K562 (cell line): ENCODE data around the gene COPS9. TPM values are rescaled to one million over a fixed set of nuclear protein-coding genes. Genes with fewer than 3 reads are reported as not detected.
A peak's percentile ranks its signal among the peaks of the same experiment; 100 is the strongest.

Source experiments
- ATAC-seq: fragments of 200-7000 bp; cut with Tn5 transposase; 3 replicates; pipeline ENCODE4 v1.9.1; 2020; ENCODE audit warnings: moderate library complexity
- BruUV-seq: library from RNA; stranded (reverse); fragments of 400-500 nt; replicated peaks from 2 replicates; lab custom pipeline; 2021; lab: Mats Ljungman, UMichigan
- CTCF ChIA-PET: fragments of 300-600 bp; formaldehyde crosslinking; extraction: SDS; loops from one replicate; lab custom pipeline; 2021; ENCODE audit warnings: low intra/inter-chr PET ratio; lab: Yijun Ruan, JAX
- POLR2A ChIA-PET: fragments of 300-600, 350-650 bp; sonication (Branson Sonifier 250); formaldehyde crosslinking; extraction: SDS; loops from one replicate; lab custom pipeline; 2021; ENCODE audit warnings: antibody characterized with exemption, inconsistent platforms; lab: Yijun Ruan, JAX
- DNase-seq, 4 experiments: peaks; one replicate each; pipeline versions ENCODE4 v3.0.0 to v3.0.0-alpha.2; 2011 to 2018; ENCODE audit warnings: low spot score in 3 of 4, mixed read lengths in 3 of 4; ENCODE audit errors: extremely low read depth in 1 of 4
- FAIRE-seq: peaks from 2 replicates; lab custom pipeline; 2011; peaks lifted over from hg19 to GRCh38; lab: Jason Lieb, UNC
- H2AFZ ChIP-seq: 2 replicates; pipeline ENCODE4 v1.6.0; 2011; ENCODE audit warnings: low read depth, low read length, control low read depth, inconsistent platforms
- H3K27ac ChIP-seq: fragments of 200-600 bp; 3 replicates; pipeline ENCODE4 v1.8.0; 2011; ENCODE audit warnings: low read depth, mild to moderate bottlenecking, control low read depth, inconsistent platforms, low read length, moderate library complexity, mixed read lengths; ENCODE audit errors: extremely low read depth
- H3K27me3 ChIP-seq, 2 experiments: fragments of 300-600 bp in 1 of 2; 2 replicates in 1 of 2; 3 replicates in 1 of 2; pipeline versions ENCODE4 v1.6.0 to v1.8.0; 2011; ENCODE audit warnings: inconsistent platforms in 2 of 2, low read length in 2 of 2, mild to moderate bottlenecking in 1 of 2, mixed read lengths in 1 of 2, moderate library complexity in 1 of 2; ENCODE audit not compliant: control insufficient read depth in 2 of 2, insufficient read depth in 2 of 2
- H3K36me3 ChIP-seq: fragments of 300-600 bp; 3 replicates; pipeline ENCODE4 v1.8.0; 2011; ENCODE audit warnings: mild to moderate bottlenecking, low read length, inconsistent platforms; ENCODE audit not compliant: control insufficient read depth, insufficient read depth
- H3K4me1 ChIP-seq, 2 experiments: fragments of 200-600 bp in 1 of 2; replicated peaks in 1 of 2; 2 replicates in 1 of 2; 3 replicates in 1 of 2; pipeline versions ENCODE4 v1.5.1 to v1.8.0; 2011; ENCODE audit warnings: inconsistent platforms in 2 of 2, low read length in 2 of 2, mild to moderate bottlenecking in 1 of 2, mixed read lengths in 1 of 2, moderate library complexity in 1 of 2; ENCODE audit not compliant: control insufficient read depth in 2 of 2, insufficient read depth in 2 of 2
- H3K4me2 ChIP-seq: 2 replicates; pipeline ENCODE4 v1.6.1; 2011; ENCODE audit warnings: low read length, control low read depth, inconsistent platforms, mixed read lengths; ENCODE audit not compliant: insufficient read depth
- H3K4me3 ChIP-seq: fragments of 200-600 bp; sonication (generic), shearing (Covaris generic); 2 replicates; pipeline ENCODE4 v1.5.1; 2016; ENCODE audit warnings: control low read depth, inconsistent platforms
- H3K79me2 ChIP-seq: fragments of 200-600 bp; 3 replicates; pipeline ENCODE4 v1.8.0; 2011; ENCODE audit warnings: low read length, inconsistent platforms; ENCODE audit not compliant: control insufficient read depth, insufficient read depth
- H3K9ac ChIP-seq, 2 experiments: 2 replicates each; pipeline versions ENCODE4 v1.6.0 to v1.6.1; 2011; ENCODE audit warnings: low read depth in 2 of 2, low read length in 2 of 2, control low read depth in 1 of 2, inconsistent platforms in 1 of 2, mild to moderate bottlenecking in 1 of 2, mixed read lengths in 1 of 2; ENCODE audit not compliant: insufficient read depth in 1 of 2
- H3K9me1 ChIP-seq: one replicate; pipeline ENCODE4 v1.6.0; 2011; ENCODE audit warnings: inconsistent platforms, mild to moderate bottlenecking, low read length, moderate library complexity; ENCODE audit not compliant: control insufficient read depth, insufficient read depth
- H3K9me3 ChIP-seq: replicated peaks from 2 replicates; pipeline ENCODE4 v1.5.1; 2011; ENCODE audit warnings: low read depth, low read length, inconsistent platforms; ENCODE audit not compliant: control insufficient read depth, insufficient read depth
- H4K20me1 ChIP-seq: replicated peaks from 2 replicates; pipeline ENCODE4 v1.6.1; 2011; ENCODE audit warnings: low read length, inconsistent platforms, mixed read lengths; ENCODE audit not compliant: control insufficient read depth, insufficient read depth
- CBFA2T3 ChIP-seq: fragments of 450-650 bp; IDR thresholded peaks from 2 replicates; pipeline ENCODE4 v1.6.1; 2017
- CBX2 ChIP-seq: fragments of 200-600 bp; sonication (generic); IDR thresholded peaks from one replicate; pipeline ENCODE4 v1.6.1; 2012; ENCODE audit warnings: mild to moderate bottlenecking, low read length, inconsistent platforms; ENCODE audit not compliant: insufficient read depth, poor library complexity, severe bottlenecking
- KDM1A ChIP-seq, 2 experiments: fragments of 450-650 bp; IDR thresholded peaks; 2 replicates each; pipeline ENCODE4 v1.6.1; 2016; ENCODE audit warnings: mild to moderate bottlenecking in 2 of 2
- MTA1 ChIP-seq: fragments of 450-650 bp; IDR thresholded peaks from 2 replicates; pipeline ENCODE4 v1.6.1; 2017; ENCODE audit warnings: borderline replicate concordance
- ZFP1 ChIP-seq: fragments of 450-650 bp; formaldehyde crosslinking; IDR thresholded peaks from 2 replicates; pipeline ENCODE4 v1.4.0; 2020; ENCODE audit warnings: mild to moderate bottlenecking, mixed read lengths
- ZNF354B ChIP-seq: fragments of 250-450 bp; sonication (Bioruptor Pico); IDR thresholded peaks from 2 replicates; pipeline ENCODE4 v1.4.0; 2020
- ZNF644 ChIP-seq: fragments of 200-800 bp; sonication (Bioruptor generic); IDR thresholded peaks from 2 replicates; pipeline ENCODE4 v1.6.1; 2016; ENCODE audit warnings: low read depth, missing genetic modification characterization, missing compliant biosample characterization
- WGBS: fragments of 100-300 bp; shearing (Covaris generic); methylation state at CpG from one replicate; pipeline ENCODE4 v1.1.6; 2016; ENCODE audit warnings: low coverage, mixed read lengths; ENCODE audit not compliant: insufficient coverage; ENCODE audit errors: missing lambda C conversion rate; 5-methylcytosine and 5-hydroxymethylcytosine counted together
- in situ Hi-C: fragments of 300-500 bp; cut with MboI; formaldehyde crosslinking; loops from 4 replicates; pipeline ENCODE4 v1.15.0; 2018; ENCODE audit warnings: inconsistent platforms, mixed read lengths
- intact Hi-C: fragments of 100-400 bp; cut with micrococcal nuclease; formaldehyde crosslinking; loops from 2 replicates; pipeline ENCODE4 v1.14.2; 2022
- polyA plus RNA-seq, 8 experiments: library from polyadenylated mRNA; depleted of rRNA in 4 of 8; stranded (reverse) in 5 of 8; unstranded in 3 of 8; fragments of >200 nt; fragmentation: Nextera tagmentation in 2 of 8; fragmentation: Illumina TruSeq in 1 of 8; extraction: Ambion mirVana in 2 of 8; extraction: Trizol in 1 of 8; gene quantifications; 2 replicates each; pipeline versions ENCODE4 v1.2.1 to v1.2.3, GENCODE V29; 2011 to 2014; ENCODE audit warnings: inconsistent platforms in 1 of 8, missing spikeins in 1 of 8
- total RNA-seq, 7 experiments: library from RNA; depleted of rRNA in 6 of 7; stranded (reverse); fragments of >200 nt in 6 of 7; fragmentation: Illumina TruSeq in 2 of 7; extraction: Trizol in 2 of 7; gene quantifications; 2 replicates each; pipeline versions ENCODE4 v1.2.1 to v1.2.3, GENCODE V29; 2011 to 2021; ENCODE audit warnings: low replicate concordance in 1 of 7
- TF ChIP-seq, protein P1 (sequence below), 2 experiments: fragments of 450-650 bp in 1 of 2; sonication (generic) in 1 of 2; formaldehyde crosslinking in 1 of 2; IDR thresholded peaks; 2 replicates each; pipeline versions ENCODE4 v1.7.1 to v1.9.0; 2016 to 2022; ENCODE audit warnings: inconsistent platforms in 1 of 2, mild to moderate bottlenecking in 1 of 2, missing genetic modification reagents in 1 of 2

The COPS9 gene
- total and polyA plus RNA-seq, 9 of the 15 experiments (the other 6 are each of a cell fraction or from before 2014, with no cell fraction given): 55.0 to 281 (median 99.9) TPM

DNA sequence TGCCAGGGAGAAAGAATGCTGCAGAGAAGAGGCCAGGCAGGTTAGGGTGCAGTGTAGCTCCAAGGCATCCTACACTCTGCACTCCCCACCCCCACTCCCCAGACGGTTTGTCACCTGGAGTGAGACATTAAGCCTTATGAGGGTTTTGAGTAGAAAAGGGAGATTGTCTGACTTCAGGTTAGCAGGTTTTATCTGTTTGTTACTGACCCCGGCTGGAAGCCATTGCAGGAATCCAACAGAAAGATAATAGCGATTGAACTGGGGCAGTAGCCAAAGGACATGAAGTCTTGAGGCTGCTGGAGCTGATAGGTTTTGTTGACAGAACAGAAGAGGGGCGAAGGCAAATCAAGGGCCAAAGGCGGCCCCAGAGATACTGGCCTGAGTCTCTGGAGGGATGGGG is 46.8 kb downstream of the COPS9 start:
- 2% methylated on average over 5 of the region's 5 CpGs for WGBS
- intact Hi-C loops: no loop called here
- H3K4me2 ChIP-seq: no peak overlapping the region
- no peak overlapping the region for H2AFZ ChIP-seq
- TF ChIP-seq MTA1: no peak
- 0 out of 2 replicates have a peak, but pooled peaks have one; percentile 19 for TF ChIP-seq CBFA2T3
- no peak for TF ChIP-seq ZNF354B
- no peak for TF ChIP-seq ZFP1 (CRISPR knock-in tag)
- TF ChIP-seq CBX2: no peak
- TF ChIP-seq, all 486 proteins: peak for 1
- FAIRE-seq (no peak), DNase-seq (no peak), ATAC-seq (no peak)
- Histone ChIP-seq H3K4me3 (no peak overlapping the region), H3K9me3 (no peaks in the 10 kb centered on the region), H3K36me3 (no peaks in the 10 kb centered on the region), H3K27ac (no peak overlapping the region), H4K20me1 (no peaks in the 10 kb centered on the region), H3K9ac (no peak overlapping the region), H3K27me3 (peaks cover 0 to 7% of the 10 kb centered on the region in 2 experiments; a peak in 2 of 5 replicates), H3K9me1 (no peaks in the 10 kb centered on the region), H3K79me2 (no peaks in the 10 kb centered on the region), H3K4me1 (no peaks in the 10 kb centered on the region)
- in situ Hi-C loops: no loop called here
- ChIA-PET CTCF (no interaction called here), POLR2A (no interaction called here)
- no TSS peak for BruUV-seq

DNA sequence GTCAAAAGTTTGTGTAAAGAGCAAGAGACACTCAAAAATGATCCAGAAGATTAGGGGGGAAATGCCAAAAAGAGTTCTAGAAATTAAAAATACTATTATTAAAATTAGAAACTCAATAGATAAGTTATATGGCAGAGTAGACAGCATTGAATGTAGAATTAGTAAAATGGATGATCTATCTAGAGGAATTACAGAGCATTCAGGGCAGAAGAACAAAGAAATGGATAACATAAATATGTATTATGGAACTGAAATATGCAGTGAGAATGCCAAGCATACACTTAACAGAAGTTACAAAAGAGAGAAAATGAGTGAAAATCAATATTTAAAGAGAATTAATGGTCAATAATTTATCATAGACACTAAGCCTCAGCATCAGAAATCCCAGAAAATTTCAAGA is 49.5 kb downstream of the COPS9 start:
- no peak overlapping the region for H3K9ac ChIP-seq
- no peak overlapping the region for H3K4me3 ChIP-seq
- FAIRE-seq (no peak), DNase-seq (no peak), ATAC-seq (no peak)
- intact Hi-C loops: no loop called here
- no peaks in the 10 kb centered on the region for H3K9me1 ChIP-seq
- in situ Hi-C loops: no loop called here
- H3K27ac ChIP-seq: no peak overlapping the region
- H3K27me3 ChIP-seq: peaks cover 0 to 7% of the 10 kb centered on the region in 2 experiments; a peak in 2 of 5 replicates
- no peak overlapping the region for H2AFZ ChIP-seq
- H3K4me2 ChIP-seq: no peak overlapping the region
- POLR2A ChIA-PET: no interaction called here
- H3K79me2 ChIP-seq: no peaks in the 10 kb centered on the region
- H3K36me3 ChIP-seq: no peaks in the 10 kb centered on the region
- H3K4me1 ChIP-seq: no peaks in the 10 kb centered on the region
- BruUV-seq: no TSS peak
- no peaks in the 10 kb centered on the region for H3K9me3 ChIP-seq
- CTCF ChIA-PET: no interaction called here
- H4K20me1 ChIP-seq: no peaks in the 10 kb centered on the region
- no peak for TF ChIP-seq ZNF644 (tag)
- no peak for TF ChIP-seq KDM1A (IDR thresholded peaks at IDR 0.05)
- TF ChIP-seq, protein P1, sequence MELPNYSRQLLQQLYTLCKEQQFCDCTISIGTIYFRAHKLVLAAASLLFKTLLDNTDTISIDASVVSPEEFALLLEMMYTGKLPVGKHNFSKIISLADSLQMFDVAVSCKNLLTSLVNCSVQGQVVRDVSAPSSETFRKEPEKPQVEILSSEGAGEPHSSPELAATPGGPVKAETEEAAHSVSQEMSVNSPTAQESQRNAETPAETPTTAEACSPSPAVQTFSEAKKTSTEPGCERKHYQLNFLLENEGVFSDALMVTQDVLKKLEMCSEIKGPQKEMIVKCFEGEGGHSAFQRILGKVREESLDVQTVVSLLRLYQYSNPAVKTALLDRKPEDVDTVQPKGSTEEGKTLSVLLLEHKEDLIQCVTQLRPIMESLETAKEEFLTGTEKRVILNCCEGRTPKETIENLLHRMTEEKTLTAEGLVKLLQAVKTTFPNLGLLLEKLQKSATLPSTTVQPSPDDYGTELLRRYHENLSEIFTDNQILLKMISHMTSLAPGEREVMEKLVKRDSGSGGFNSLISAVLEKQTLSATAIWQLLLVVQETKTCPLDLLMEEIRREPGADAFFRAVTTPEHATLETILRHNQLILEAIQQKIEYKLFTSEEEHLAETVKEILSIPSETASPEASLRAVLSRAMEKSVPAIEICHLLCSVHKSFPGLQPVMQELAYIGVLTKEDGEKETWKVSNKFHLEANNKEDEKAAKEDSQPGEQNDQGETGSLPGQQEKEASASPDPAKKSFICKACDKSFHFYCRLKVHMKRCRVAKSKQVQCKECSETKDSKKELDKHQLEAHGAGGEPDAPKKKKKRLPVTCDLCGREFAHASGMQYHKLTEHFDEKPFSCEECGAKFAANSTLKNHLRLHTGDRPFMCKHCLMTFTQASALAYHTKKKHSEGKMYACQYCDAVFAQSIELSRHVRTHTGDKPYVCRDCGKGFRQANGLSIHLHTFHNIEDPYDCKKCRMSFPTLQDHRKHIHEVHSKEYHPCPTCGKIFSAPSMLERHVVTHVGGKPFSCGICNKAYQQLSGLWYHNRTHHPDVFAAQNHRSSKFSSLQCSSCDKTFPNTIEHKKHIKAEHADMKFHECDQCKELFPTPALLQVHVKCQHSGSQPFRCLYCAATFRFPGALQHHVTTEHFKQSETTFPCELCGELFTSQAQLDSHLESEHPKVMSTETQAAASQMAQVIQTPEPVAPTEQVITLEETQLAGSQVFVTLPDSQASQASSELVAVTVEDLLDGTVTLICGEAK (IDR thresholded peaks at IDR 0.05): no peak
- TF ChIP-seq, protein P1 (CRISPR knock-in tag; IDR thresholded peaks at IDR 0.05): no peak
